Stimulated activated CD4-positive, alpha-beta T cell treated with anti-CD3 and anti-CD28 coated beads, TNF-alpha, amount 100 ng/mL, for 4 hours (primary cell): ENCODE data around the gene AIFM3.

Experiments
- DNase-seq, 3 experiments: peaks; one replicate each; pipeline ENCODE4 v3.0.0-alpha.2; 2020; ENCODE audit warnings: low read depth in 3 of 3

AIFM3 gene

DNA sequence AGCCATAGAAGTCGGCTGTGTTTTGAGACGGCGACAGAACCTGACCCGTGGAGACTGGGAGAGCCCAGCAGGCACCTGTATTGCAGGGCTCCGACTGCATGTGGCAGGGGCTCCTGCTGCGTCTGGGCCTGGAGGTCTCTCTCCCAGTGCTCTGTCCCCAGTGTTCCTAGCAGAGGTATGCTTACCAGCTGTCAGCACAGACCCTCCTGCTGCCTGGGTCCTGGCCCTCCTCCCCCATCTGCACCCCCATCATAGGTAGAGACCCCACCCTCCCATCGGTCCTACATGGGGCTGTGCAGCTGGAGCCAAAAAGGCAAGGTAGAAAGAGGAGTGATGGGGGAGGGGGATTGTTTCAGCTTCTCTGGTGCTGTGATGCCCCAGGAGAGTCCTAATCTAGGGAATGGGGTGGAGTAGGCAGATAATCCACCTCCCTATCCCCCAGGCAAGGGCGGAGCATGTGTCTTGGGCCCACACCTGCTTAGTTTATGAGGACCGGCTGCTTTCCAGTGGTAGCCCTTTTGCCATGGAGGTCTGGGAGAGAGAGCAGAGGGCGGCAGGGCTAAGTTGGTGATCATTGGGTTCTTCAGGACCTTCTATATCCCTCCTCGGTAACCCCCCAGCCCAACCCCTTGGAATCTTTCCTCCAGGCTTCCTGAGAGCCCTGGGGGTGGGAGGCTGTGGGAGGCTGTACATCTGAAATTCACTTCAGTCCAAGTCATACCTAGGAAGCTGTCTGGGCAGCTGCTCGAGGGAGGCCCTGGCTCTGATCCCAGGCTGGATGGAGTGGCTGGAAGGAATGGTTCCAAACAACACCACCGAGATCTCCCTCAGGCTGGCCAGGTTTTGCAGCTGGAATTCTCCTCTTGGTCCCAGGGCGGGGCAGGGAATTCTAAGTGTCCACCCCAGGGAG, 60.0 kb downstream of the AIFM3 start:
- DNase-seq = no peak

DNA sequence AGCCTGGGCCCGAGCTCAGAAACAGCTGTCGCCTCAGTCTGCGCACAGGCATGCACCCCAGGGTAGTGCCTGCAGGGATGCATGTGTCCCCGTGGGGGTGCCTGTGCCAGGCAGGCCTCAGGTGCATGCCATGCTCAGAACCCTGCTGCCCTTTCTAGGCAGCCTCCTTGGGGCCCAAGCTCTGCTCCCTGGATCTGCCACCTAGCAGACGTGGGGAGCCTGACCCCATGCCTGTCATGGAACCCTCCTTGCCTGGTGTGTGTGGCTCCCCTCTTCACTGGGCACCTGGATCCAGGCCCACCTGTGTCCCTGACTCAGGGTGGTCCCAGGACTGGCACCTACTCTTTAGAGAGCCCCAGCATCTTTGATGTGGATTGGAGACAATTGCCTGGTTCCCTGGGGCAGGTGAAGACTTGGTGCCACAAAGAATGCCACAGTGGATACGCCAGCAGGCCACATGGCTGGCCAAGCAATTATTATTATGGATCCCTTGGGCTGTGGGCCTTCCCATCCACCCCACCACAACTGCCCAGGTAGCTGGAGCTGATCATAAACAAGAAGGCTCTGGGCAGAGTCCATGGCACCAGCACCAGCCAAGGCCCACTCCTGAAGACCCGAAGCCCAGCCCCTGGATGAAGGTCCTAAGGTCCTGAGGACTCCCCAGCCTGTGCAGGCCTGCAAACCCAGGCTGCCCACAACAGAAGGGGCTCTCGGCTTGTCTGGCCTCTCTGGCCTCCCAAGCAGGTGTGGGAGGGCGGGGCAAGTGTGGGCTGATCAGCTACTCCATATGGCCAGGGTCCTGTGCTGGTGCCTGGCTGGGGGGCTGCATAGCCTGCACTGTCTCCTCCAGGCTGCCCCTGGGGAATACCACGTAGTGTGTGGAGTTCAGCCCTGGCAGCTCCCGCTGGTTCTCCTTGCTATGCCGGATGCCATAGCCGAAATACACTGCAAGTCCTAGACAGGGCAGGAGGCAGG, 61.5 kb downstream of the AIFM3 start:
- no peak for DNase-seq

- no peak for DNase-seq
Observed at GRCh38 chr22:21029486-21030025, 62.5 kb downstream of the AIFM3 start.

DNA sequence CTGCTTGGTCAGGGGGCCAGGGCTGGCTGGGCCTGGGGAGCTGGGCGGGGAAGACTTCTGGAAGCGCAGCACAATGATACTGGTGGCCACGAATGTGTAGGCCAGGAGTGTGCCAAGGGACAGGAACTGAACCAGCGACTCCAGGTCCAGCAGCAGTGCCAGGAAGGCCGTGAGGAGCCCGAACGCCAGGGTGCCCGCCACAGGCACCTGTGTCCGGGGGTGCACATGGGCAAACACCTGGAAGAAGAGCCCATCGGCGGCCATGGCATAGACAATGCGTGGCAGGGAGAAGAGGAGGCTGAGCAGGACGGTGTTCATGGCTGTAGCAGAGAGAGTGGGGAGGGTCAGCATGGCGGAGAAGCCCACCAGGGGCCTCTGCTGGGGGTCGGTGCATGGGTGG, 63.0 kb downstream of the AIFM3 start:
- DNase-seq = no peak
